Measurements from ENCODE around the gene TCEAL6. TPM values are rescaled to one million over a fixed set of nuclear protein-coding genes. Genes with fewer than 3 reads are reported as not detected.
"Not testable (repeated sequence)": the region's sequence is repeated elsewhere in the genome, so short reads cannot be mapped to it uniquely, and the experiment has no call there.

Gene TCEAL6
- polyA plus RNA-seq = not detected

DNA sequence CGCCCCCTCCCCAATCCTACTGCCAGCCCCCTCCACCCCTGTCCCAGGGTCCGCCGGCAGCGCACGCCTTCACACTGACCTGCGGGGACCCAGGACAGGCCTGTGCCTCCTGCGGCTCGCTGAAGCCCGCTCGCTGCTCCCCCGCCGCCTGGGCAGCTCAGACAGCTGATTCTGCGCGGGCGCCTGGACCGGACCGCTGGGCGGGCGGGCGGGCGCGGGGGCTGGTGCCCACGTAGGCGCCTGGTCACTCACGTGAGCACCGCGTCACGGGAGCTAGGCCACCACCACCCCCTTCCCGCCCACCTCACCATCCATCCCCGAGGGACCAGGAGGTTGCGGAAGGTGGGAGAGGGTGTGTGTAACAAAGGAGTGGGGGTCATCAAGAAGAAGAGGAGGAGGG, at the start of gene TCEAL6:
Gene TCEAL6, minus strand, starts transcription at position 208 of the 400 bp plus-strand sequence.
- WGBS, 2 donors = 4 to 51% methylated on average over 19 to 25 of the region's 31 CpGs

DNA sequence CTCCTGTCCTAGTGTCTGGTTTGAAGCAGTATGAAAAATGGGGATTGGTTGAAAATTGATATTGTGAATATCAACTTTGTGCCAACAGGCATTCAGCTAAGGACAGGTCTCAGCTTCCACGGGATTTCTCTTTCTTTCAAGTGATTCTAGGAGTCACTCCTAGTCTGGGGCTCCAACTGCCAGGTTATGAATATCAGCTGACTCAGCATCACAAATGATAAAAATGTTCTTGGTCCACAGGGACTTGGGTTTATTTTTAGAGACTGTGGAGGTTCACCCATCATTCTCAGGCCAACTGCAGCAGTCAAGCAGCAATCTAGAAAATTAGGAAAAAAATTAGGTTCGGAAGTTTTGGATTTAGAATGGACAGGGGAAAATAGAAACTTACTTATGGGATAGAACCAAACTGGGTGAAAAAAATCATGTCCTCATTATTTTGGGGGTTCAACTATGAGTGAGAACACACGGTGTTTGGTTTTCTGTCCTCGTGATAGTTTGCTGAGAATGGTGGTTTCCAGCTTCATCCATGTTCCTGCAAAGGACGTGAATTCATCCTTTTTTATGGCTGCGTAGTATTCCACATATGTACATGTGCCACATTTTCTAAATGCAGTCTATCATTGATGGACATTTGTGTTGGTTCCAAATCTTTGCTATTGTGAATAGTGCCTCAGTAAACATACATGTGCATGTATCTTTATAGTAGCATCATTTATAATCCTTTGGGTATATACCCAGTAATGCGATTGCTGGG, 43.9 kb upstream of the TCEAL6 start:
- no peak overlapping the region for H3K27ac ChIP-seq (ENCODE audit: low read depth in 2 of 2, low read length in 1 of 2)
- H3K9me3 ChIP-seq (ENCODE audit: control insufficient read depth in 2 of 2, insufficient read depth in 1 of 2, low read depth in 1 of 2, low read length in 1 of 2) = no peaks in the 10 kb centered on the region
- 60 to 82% methylated on average over 7 of the region's 7 CpGs for WGBS, 2 donors
- H3K4me1 ChIP-seq (ENCODE audit: control insufficient read depth in 2 of 2, insufficient read depth in 2 of 2, low read length in 1 of 2) = no peaks in the 10 kb centered on the region
- H3K36me3 ChIP-seq (ENCODE audit: control insufficient read depth in 2 of 2, insufficient read depth in 2 of 2, low read length in 1 of 2) = no peaks in the 10 kb centered on the region
- H3K4me3 ChIP-seq (ENCODE audit: low read depth in 1 of 2, low read length in 2 of 2) = no peak overlapping the region
- H3K27me3 ChIP-seq (ENCODE audit: control insufficient read depth in 1 of 2, insufficient read depth in 2 of 2, low read length in 2 of 2) = no peaks in the 10 kb centered on the region

More for the DNA sequence above, at the start of gene TCEAL6:
- not testable (repeated sequence) for H3K9me3 ChIP-seq (ENCODE audit: control insufficient read depth in 2 of 2, insufficient read depth in 1 of 2, low read depth in 1 of 2, low read length in 1 of 2); H3K4me1 ChIP-seq (ENCODE audit: control insufficient read depth in 2 of 2, insufficient read depth in 2 of 2, low read length in 1 of 2); H3K36me3 ChIP-seq (ENCODE audit: control insufficient read depth in 2 of 2, insufficient read depth in 2 of 2, low read length in 1 of 2); H3K27ac ChIP-seq (ENCODE audit: low read depth in 2 of 2, low read length in 1 of 2); H3K4me3 ChIP-seq (ENCODE audit: low read depth in 1 of 2, low read length in 2 of 2); H3K27me3 ChIP-seq (ENCODE audit: control insufficient read depth in 1 of 2, insufficient read depth in 2 of 2, low read length in 2 of 2)

DNA sequence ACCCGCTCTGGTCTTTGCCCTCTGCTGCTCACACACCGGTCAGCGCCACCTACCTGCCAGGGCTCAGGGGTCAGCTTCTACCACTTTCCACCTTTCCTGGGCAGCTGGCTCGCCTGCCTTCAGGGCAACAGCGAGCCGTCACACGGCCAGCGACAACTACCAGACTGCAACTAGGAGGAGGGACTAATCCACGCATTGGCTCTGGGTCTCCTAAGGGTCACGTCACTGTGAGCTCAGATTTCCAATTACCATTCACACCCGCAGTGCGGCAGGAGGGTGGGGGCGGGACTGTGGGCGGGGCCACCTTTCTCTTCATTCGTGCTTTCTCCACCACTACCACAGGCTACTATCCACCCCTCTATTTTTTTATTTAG, 13.5 kb upstream of the TCEAL6 start, which contains the start of gene BEX5:
Gene BEX5, minus strand, starts transcription at position 172 of the 374 bp plus-strand sequence. CDS start 1,712 bp downstream, outside the sequence.
- peak within 1 kb of the TSS; percentile 42 to 48 for H3K4me3 ChIP-seq (ENCODE audit: low read depth in 1 of 2, low read length in 2 of 2)
- 0 to 29% methylated on average over 15 of the region's 15 CpGs for WGBS, 2 donors
- no peaks in the 10 kb centered on the region for H3K36me3 ChIP-seq (ENCODE audit: control insufficient read depth in 2 of 2, insufficient read depth in 2 of 2, low read length in 1 of 2)
- no peak within 1 kb of the TSS for H3K27ac ChIP-seq (ENCODE audit: low read depth in 2 of 2, low read length in 1 of 2)
- H3K27me3 ChIP-seq (ENCODE audit: control insufficient read depth in 1 of 2, insufficient read depth in 2 of 2, low read length in 2 of 2) = no peaks in the 10 kb centered on the region
- H3K4me1 ChIP-seq (ENCODE audit: control insufficient read depth in 2 of 2, insufficient read depth in 2 of 2, low read length in 1 of 2) = peaks cover 0 to 2% of the 10 kb centered on the region in 2 donors
- no peaks in the 10 kb centered on the region for H3K9me3 ChIP-seq (ENCODE audit: control insufficient read depth in 2 of 2, insufficient read depth in 1 of 2, low read depth in 1 of 2, low read length in 1 of 2)

DNA sequence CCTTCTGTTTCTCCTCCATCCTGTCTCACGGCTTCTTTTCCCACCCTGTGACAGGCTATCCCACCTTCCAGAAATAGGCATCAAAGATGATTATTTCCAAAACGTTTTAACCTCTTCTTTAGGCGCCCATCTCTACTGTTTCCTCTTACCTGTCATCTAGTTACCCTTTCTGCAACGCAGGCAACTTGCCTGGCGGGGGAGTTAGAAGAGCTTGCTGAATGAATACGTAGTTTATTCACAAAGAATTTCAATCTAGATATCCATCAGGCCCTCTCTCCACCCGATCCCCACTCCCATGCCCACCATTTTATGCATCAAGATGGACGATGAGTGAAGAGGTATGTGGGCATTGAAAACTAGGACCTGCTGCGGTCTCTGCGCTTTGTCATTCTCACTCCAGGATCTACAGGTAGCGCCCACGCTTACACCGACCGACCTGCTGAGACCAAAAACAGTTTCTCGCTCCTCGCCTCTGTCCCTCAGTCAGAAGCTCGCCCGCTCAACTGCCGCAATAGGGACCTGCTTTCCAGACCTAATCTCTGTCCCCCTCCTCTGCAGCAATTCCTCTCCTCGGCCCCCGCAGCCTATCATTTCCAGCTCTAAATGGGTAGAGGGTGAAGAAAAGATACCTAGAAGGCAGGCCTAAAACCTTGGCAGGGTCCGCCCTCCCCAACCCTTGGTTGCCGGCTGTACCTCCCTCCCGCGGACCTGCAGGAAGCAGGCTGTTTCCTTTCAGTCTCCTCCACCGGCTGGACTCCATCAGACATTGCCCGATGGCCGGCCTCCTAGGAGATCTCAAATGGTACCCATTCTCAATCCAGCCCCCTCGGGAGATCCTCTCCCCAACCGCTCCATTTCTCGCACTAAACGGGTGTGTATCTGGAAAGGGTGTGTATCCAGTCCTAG, 12.9 kb upstream of the TCEAL6 start:
- Histone ChIP-seq H3K36me3 (ENCODE audit: control insufficient read depth in 2 of 2, insufficient read depth in 2 of 2, low read length in 1 of 2) (no peaks in the 10 kb centered on the region), H3K4me3 (ENCODE audit: low read depth in 1 of 2, low read length in 2 of 2) (peak overlapping the region; percentile 42 to 48), H3K9me3 (ENCODE audit: control insufficient read depth in 2 of 2, insufficient read depth in 1 of 2, low read depth in 1 of 2, low read length in 1 of 2) (no peaks in the 10 kb centered on the region), H3K27ac (ENCODE audit: low read depth in 2 of 2, low read length in 1 of 2) (no peak overlapping the region), H3K27me3 (ENCODE audit: control insufficient read depth in 1 of 2, insufficient read depth in 2 of 2, low read length in 2 of 2) (no peaks in the 10 kb centered on the region), H3K4me1 (ENCODE audit: control insufficient read depth in 2 of 2, insufficient read depth in 2 of 2, low read length in 1 of 2) (peaks cover 0 to 2% of the 10 kb centered on the region in 2 donors)
- WGBS, 2 donors = 2 to 36% methylated on average over 31 to 32 of the region's 32 CpGs

DNA sequence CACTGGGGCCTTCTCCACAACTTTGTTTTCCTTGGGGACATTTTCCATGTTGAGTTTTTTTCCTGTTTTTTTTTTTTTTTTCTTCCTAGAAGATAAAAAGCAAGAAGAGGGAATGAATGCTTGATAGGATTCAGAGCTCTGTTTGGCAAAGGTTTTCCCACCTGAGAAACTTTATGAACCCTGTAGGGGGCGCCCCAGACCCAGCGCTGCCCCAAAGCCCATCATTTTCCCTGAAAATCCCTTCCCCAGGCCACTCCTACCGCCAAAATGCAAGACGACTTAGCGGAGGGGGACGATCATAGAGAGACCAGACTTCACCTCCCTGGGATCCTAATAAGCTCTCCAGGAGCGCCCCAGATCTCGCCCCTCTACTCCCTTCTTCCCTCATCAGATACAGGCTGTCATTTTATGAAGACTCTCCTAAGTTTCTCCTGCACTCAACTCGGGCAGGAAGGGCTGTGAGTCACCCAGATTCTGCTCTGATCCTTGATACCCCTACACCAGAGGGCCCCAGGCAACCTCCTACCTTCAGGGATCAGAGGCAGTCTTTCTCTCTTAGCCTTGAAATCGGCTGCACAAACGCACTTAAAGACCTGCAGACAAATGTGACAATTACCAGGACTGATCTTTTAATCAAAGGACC, 12.1 kb upstream of the TCEAL6 start:
- H3K27ac ChIP-seq (ENCODE audit: low read depth in 2 of 2, low read length in 1 of 2) = no peak overlapping the region
- H3K4me3 ChIP-seq (ENCODE audit: low read depth in 1 of 2, low read length in 2 of 2) = no peak overlapping the region
- no peaks in the 10 kb centered on the region for H3K36me3 ChIP-seq (ENCODE audit: control insufficient read depth in 2 of 2, insufficient read depth in 2 of 2, low read length in 1 of 2)
- no peaks in the 10 kb centered on the region for H3K27me3 ChIP-seq (ENCODE audit: control insufficient read depth in 1 of 2, insufficient read depth in 2 of 2, low read length in 2 of 2)
- WGBS, 2 donors = 9 to 13% methylated on average over 11 of the region's 11 CpGs
- H3K4me1 ChIP-seq (ENCODE audit: control insufficient read depth in 2 of 2, insufficient read depth in 2 of 2, low read length in 1 of 2) = peaks cover 0 to 2% of the 10 kb centered on the region in 2 donors
- H3K9me3 ChIP-seq (ENCODE audit: control insufficient read depth in 2 of 2, insufficient read depth in 1 of 2, low read depth in 1 of 2, low read length in 1 of 2) = no peaks in the 10 kb centered on the region

DNA sequence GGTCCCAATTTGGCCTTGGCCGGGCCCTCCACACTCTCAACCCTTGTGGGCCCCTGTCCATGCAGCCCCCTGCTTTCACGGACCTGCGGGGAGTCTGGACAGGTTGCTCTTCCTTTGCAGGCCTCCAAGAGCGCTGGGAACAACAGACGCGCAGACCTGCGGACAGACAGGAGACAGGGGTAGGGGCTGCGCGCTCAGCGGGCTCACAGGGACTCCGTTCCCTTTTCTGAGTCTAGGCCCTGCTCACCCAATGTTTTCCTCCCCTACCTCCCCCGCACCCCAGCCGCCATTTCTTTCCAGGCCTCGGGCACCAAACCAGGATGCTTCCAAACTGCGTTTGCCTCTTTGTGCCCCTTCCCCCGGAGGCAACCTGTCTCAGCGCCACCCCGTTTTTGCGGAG, 650 bp downstream of the TCEAL6 start:
- 23 to 40% methylated on average over 18 to 19 of the region's 19 CpGs for WGBS, 2 donors
- H3K27ac ChIP-seq (ENCODE audit: low read depth in 2 of 2, low read length in 1 of 2); H3K36me3 ChIP-seq (ENCODE audit: control insufficient read depth in 2 of 2, insufficient read depth in 2 of 2, low read length in 1 of 2); H3K9me3 ChIP-seq (ENCODE audit: control insufficient read depth in 2 of 2, insufficient read depth in 1 of 2, low read depth in 1 of 2, low read length in 1 of 2); H3K4me3 ChIP-seq (ENCODE audit: low read depth in 1 of 2, low read length in 2 of 2); H3K27me3 ChIP-seq (ENCODE audit: control insufficient read depth in 1 of 2, insufficient read depth in 2 of 2, low read length in 2 of 2); H3K4me1 ChIP-seq (ENCODE audit: control insufficient read depth in 2 of 2, insufficient read depth in 2 of 2, low read length in 1 of 2): not testable (repeated sequence)

DNA sequence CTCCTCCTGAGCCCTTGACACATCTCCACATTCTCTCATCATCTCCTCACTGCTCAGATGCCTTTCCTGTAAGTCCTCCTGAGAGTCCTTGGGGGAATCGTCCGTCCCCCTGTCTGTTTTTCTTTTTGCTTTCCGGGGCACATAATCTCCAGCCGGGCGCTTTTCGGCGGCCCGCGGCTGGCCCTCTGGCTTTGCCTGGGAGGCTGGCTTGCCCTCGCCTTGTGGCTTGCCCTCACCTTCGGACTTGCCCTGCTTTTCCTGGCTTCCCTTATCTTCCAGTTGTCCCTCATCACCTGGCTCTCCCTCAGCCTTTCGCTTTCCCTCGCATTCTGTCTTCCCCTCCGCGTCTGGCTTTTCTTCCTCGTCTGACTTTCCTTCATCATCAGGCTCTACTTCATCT, 1.4 kb downstream of the TCEAL6 start:
- not testable (repeated sequence) for H3K4me1 ChIP-seq (ENCODE audit: control insufficient read depth in 2 of 2, insufficient read depth in 2 of 2, low read length in 1 of 2); H3K36me3 ChIP-seq (ENCODE audit: control insufficient read depth in 2 of 2, insufficient read depth in 2 of 2, low read length in 1 of 2); H3K9me3 ChIP-seq (ENCODE audit: control insufficient read depth in 2 of 2, insufficient read depth in 1 of 2, low read depth in 1 of 2, low read length in 1 of 2); H3K4me3 ChIP-seq (ENCODE audit: low read depth in 1 of 2, low read length in 2 of 2); H3K27ac ChIP-seq (ENCODE audit: low read depth in 2 of 2, low read length in 1 of 2); H3K27me3 ChIP-seq (ENCODE audit: control insufficient read depth in 1 of 2, insufficient read depth in 2 of 2, low read length in 2 of 2)
- 49 to 68% methylated on average over 16 of the region's 16 CpGs for WGBS, 2 donors

DNA sequence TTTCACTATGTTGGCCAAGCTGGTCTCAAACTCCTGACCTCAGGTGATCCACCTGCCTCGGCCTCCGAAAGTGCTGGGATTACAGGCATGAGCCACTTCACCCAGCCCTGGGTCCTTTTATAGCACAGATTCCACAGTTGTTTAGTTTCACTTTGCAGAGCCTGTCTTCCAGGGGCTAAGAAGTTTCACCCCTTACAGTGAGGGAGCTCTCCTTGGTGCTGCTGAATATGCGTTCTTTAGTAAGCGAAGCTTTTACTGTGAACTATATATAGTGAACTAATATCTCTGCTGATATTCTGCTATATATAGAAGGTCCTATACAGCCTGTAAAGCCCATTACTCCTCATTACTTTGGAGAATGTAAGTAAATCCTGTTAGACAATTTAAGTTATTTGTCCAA, 4.2 kb downstream of the TCEAL6 start:
- Histone ChIP-seq H3K27me3 (ENCODE audit: control insufficient read depth in 1 of 2, insufficient read depth in 2 of 2, low read length in 2 of 2) (peaks cover 0 to 4% of the 10 kb centered on the region in 2 donors), H3K4me1 (ENCODE audit: control insufficient read depth in 2 of 2, insufficient read depth in 2 of 2, low read length in 1 of 2) (no peaks in the 10 kb centered on the region)
- WGBS, 2 donors = 53 to 67% methylated on average over 4 of the region's 4 CpGs

DNA sequence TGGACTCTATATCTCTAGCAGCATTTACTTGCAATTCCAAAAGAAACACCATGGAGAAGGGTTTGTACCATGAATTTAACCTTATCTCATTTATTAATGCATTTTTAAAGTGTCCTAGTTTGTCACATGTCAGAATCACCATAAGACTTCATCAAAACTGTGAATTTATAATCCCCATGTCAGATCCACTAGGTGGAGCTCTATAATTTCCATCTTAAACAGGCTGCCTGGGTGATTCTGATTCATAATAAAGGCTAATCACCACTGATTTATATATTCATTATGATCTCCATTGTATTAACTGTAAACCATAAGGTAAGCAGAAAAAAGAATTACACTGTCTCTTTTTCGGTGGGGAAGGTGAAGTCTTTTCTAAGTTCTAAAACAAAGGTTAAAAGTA, 12.8 kb downstream of the TCEAL6 start:
- H3K4me3 ChIP-seq (ENCODE audit: low read depth in 1 of 2, low read length in 2 of 2) = no peak overlapping the region
- no peaks in the 10 kb centered on the region for H3K4me1 ChIP-seq (ENCODE audit: control insufficient read depth in 2 of 2, insufficient read depth in 2 of 2, low read length in 1 of 2)
- no peak overlapping the region for H3K27ac ChIP-seq (ENCODE audit: low read depth in 2 of 2, low read length in 1 of 2)
- H3K9me3 ChIP-seq (ENCODE audit: control insufficient read depth in 2 of 2, insufficient read depth in 1 of 2, low read depth in 1 of 2, low read length in 1 of 2) = no peaks in the 10 kb centered on the region
- WGBS, 2 donors = 42 to 55% methylated on average over 1 of the region's 1 CpG
- H3K36me3 ChIP-seq (ENCODE audit: control insufficient read depth in 2 of 2, insufficient read depth in 2 of 2, low read length in 1 of 2) = no peaks in the 10 kb centered on the region
- peaks cover 0 to 2% of the 10 kb centered on the region in 2 donors for H3K27me3 ChIP-seq (ENCODE audit: control insufficient read depth in 1 of 2, insufficient read depth in 2 of 2, low read length in 2 of 2)

More for the DNA sequence above, 4.2 kb downstream of the TCEAL6 start:
- no peak overlapping the region for H3K4me3 ChIP-seq (ENCODE audit: low read depth in 1 of 2, low read length in 2 of 2)
- H3K9me3 ChIP-seq (ENCODE audit: control insufficient read depth in 2 of 2, insufficient read depth in 1 of 2, low read depth in 1 of 2, low read length in 1 of 2) = no peaks in the 10 kb centered on the region
- no peak overlapping the region for H3K27ac ChIP-seq (ENCODE audit: low read depth in 2 of 2, low read length in 1 of 2)
- H3K36me3 ChIP-seq (ENCODE audit: control insufficient read depth in 2 of 2, insufficient read depth in 2 of 2, low read length in 1 of 2) = no peaks in the 10 kb centered on the region

Measured in esophagus (tissue), 2 donors.